A673 (cell line): Measurements from ENCODE around the gene AGBL4.

ENCODE experiments used
- EZH2 ChIP-seq: fragments of 200-600 bp; sonication (generic); IDR thresholded peaks from 2 replicates; pipeline ENCODE4 v1.6.1; 2017; ENCODE audit warnings: borderline replicate concordance, low read depth, mild to moderate bottlenecking, mixed read lengths, antibody characterized with exemption, low read length; ENCODE audit not compliant: poor library complexity, severe bottlenecking
- TF ChIP-seq, protein P1 (sequence below): fragments of 300-800, 200-600 bp; sonication (generic); conservative IDR thresholded peaks from 2 replicates; pipeline ENCODE4 v1.5.1; 2017; ENCODE audit warnings: low read depth, mild to moderate bottlenecking, antibody characterized with exemption, low read length, moderate library complexity, mixed read lengths

DNA sequence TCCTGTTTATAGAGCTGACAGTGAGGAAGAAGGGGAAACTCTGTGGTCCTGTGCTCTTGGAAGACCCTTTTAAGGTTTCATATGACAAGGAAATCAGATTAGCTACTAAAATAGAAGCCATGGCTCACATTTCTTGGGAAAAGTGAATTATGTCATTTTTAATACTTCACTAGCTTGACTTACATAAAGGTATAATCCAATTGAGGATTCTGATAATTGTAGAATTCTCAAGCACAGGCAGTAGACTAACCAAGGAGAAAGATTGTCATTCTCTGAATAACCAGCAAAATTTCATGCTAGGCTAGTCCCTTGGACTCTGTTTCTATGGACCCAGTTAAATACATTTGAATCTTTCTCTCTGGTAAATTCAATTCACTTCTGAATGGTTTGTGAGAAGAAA is 634.1 kb downstream of the AGBL4 start:
- TF ChIP-seq, protein P1, sequence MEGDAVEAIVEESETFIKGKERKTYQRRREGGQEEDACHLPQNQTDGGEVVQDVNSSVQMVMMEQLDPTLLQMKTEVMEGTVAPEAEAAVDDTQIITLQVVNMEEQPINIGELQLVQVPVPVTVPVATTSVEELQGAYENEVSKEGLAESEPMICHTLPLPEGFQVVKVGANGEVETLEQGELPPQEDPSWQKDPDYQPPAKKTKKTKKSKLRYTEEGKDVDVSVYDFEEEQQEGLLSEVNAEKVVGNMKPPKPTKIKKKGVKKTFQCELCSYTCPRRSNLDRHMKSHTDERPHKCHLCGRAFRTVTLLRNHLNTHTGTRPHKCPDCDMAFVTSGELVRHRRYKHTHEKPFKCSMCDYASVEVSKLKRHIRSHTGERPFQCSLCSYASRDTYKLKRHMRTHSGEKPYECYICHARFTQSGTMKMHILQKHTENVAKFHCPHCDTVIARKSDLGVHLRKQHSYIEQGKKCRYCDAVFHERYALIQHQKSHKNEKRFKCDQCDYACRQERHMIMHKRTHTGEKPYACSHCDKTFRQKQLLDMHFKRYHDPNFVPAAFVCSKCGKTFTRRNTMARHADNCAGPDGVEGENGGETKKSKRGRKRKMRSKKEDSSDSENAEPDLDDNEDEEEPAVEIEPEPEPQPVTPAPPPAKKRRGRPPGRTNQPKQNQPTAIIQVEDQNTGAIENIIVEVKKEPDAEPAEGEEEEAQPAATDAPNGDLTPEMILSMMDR = no peak
- no peak for TF ChIP-seq EZH2
